IPS DF 6.9 (cell line): ENCODE results near the gene CABP4.

Experiments
- DNase-seq: peaks from one replicate; pipeline ENCODE4 v3.0.0-alpha.2; 2013; ENCODE audit warnings: low read depth, low spot score
- H3K27ac ChIP-seq: one replicate; pipeline ENCODE4 v1.5.1; 2013; ENCODE audit warnings: low read length, control low read depth
- H3K27me3 ChIP-seq: 2 replicates; pipeline ENCODE4 v1.6.1; 2013; ENCODE audit warnings: mild to moderate bottlenecking, low read length; ENCODE audit not compliant: control insufficient read depth, insufficient read depth
- H3K36me3 ChIP-seq: 2 replicates; pipeline ENCODE4 v1.6.1; 2013; ENCODE audit warnings: low read length; ENCODE audit not compliant: control insufficient read depth, insufficient read depth
- H3K4me1 ChIP-seq: 2 replicates; pipeline ENCODE4 v1.6.1; 2013; ENCODE audit warnings: low read length; ENCODE audit not compliant: control insufficient read depth, insufficient read depth
- H3K4me3 ChIP-seq: 2 replicates; pipeline ENCODE4 v1.5.1; 2013; ENCODE audit warnings: mild to moderate bottlenecking, low read length
- H3K9me3 ChIP-seq: 2 replicates; pipeline ENCODE4 v1.6.1; 2013; ENCODE audit warnings: low read length, inconsistent platforms; ENCODE audit not compliant: control insufficient read depth, insufficient read depth
- WGBS: extraction: QIAGEN DNeasy Blood & Tissue Kit; methylation state at CpG from one replicate; pipeline ENCODE4 v1.1.7; 2013; ENCODE audit warnings: mixed read lengths, missing lambda C conversion rate; ENCODE audit not compliant: insufficient read length, insufficient coverage; 5-methylcytosine and 5-hydroxymethylcytosine counted together

Gene CABP4

GRCh38 chr11:67442504-67443404 lies 12.4 kb upstream of the CABP4 start:
- Histone ChIP-seq H3K27ac (no peak overlapping the region), H3K4me3 (peak overlapping the region; percentile 81; the same call in 1 of the 2 replicates), H3K9me3 (no peaks in the 10 kb centered on the region), H3K36me3 (peaks cover 7% of the 10 kb centered on the region; the same call in 1 of the 2 replicates), H3K27me3 (no peaks in the 10 kb centered on the region), H3K4me1 (peaks cover under 1% of the 10 kb centered on the region; the same call in 1 of the 2 replicates)
- WGBS = no CpG with 5 or more reads among the region's 45 CpGs
- DNase-seq = no peak

- Histone ChIP-seq H3K9me3 (no peaks in the 10 kb centered on the region), H3K36me3 (peaks cover 4% of the 10 kb centered on the region; the same call in 1 of the 2 replicates), H3K4me3 (no peak overlapping the region), H3K4me1 (no peaks in the 10 kb centered on the region; the same call in 1 of the 2 replicates), H3K27me3 (no peaks in the 10 kb centered on the region), H3K27ac (no peak overlapping the region)
- DNase-seq = no peak
- no CpG with 5 or more reads among the region's 5 CpGs for WGBS
Observed at GRCh38 chr11:67445515-67445914, 9.6 kb upstream of the CABP4 start.

DNA sequence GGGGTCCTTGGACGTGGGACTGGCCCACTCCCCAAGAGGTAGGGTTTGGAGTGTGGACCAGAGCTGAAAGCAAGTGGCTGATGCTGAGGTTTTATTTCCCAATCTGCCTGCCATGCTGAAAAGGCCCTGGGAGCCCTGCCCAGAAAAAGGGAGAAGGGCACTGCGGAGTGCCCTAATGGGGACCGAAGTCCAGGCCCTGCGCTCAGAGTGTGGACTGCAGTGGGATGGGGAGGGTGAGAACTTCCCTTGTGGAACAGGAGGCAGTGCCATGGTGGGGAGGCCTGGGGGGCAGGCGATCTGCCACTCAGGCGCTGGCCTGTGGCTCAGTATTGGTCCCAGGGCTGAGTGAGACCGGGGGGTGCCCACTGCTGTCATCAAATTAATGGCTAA lies 6.9 kb upstream of the CABP4 start:
- no CpG with 5 or more reads among the region's 7 CpGs for WGBS

GRCh38 chr11:67449116-67449844 lies 5.9 kb upstream of the CABP4 start:
- no peaks in the 10 kb centered on the region for H3K9me3 ChIP-seq
- H3K36me3 ChIP-seq = no peaks in the 10 kb centered on the region; the same call in 1 of the 2 replicates
- H3K27ac ChIP-seq = no peak overlapping the region
- no peak overlapping the region for H3K4me3 ChIP-seq
- H3K4me1 ChIP-seq = no peaks in the 10 kb centered on the region
- no peak for DNase-seq
- H3K27me3 ChIP-seq = no peaks in the 10 kb centered on the region
- no CpG with 5 or more reads among the region's 9 CpGs for WGBS

More for the DNA sequence above, 6.9 kb upstream of the CABP4 start:
- Histone ChIP-seq H3K36me3 (no peaks in the 10 kb centered on the region; the same call in 1 of the 2 replicates), H3K4me3 (no peak overlapping the region), H3K4me1 (no peaks in the 10 kb centered on the region), H3K9me3 (no peaks in the 10 kb centered on the region), H3K27me3 (no peaks in the 10 kb centered on the region), H3K27ac (no peak overlapping the region)
- no peak for DNase-seq

- Histone ChIP-seq H3K9me3 (no peaks in the 10 kb centered on the region), H3K27ac (no peak overlapping the region)
Observed at GRCh38 chr11:67450796-67451657, 4.1 kb upstream of the CABP4 start.

DNA sequence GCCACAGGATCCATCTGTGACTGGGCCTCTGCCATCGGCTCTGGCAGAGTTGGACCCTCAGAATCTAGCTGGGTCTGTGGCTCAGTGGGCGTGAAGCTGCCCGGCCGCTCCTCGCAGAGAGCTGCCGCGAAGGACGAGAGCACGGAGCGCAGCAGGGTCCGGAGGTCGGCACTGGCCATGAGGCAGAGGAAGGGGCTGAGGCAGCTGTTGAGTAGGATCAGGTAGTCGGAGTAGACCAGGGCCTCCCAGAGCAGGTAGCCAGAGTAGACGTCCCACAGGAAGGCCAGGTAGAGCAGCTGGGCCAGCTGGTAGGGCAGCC lies 3.5 kb upstream of the CABP4 start:
- no peak overlapping the region for H3K27ac ChIP-seq
- H3K4me1 ChIP-seq = no peaks in the 10 kb centered on the region
- H3K4me3 ChIP-seq = no peak overlapping the region
- no peak for DNase-seq
- H3K27me3 ChIP-seq = no peaks in the 10 kb centered on the region
- H3K9me3 ChIP-seq = no peaks in the 10 kb centered on the region
- no peaks in the 10 kb centered on the region; the same call in 1 of the 2 replicates for H3K36me3 ChIP-seq
- no CpG with 5 or more reads among the region's 14 CpGs for WGBS

More at GRCh38 chr11:67450796-67451657, 4.1 kb upstream of the CABP4 start:
- WGBS = no CpG with 5 or more reads among the region's 25 CpGs
- Histone ChIP-seq H3K27me3 (no peaks in the 10 kb centered on the region), H3K36me3 (no peaks in the 10 kb centered on the region; the same call in 1 of the 2 replicates), H3K4me3 (no peak overlapping the region), H3K4me1 (no peaks in the 10 kb centered on the region)
- DNase-seq = no peak

DNA sequence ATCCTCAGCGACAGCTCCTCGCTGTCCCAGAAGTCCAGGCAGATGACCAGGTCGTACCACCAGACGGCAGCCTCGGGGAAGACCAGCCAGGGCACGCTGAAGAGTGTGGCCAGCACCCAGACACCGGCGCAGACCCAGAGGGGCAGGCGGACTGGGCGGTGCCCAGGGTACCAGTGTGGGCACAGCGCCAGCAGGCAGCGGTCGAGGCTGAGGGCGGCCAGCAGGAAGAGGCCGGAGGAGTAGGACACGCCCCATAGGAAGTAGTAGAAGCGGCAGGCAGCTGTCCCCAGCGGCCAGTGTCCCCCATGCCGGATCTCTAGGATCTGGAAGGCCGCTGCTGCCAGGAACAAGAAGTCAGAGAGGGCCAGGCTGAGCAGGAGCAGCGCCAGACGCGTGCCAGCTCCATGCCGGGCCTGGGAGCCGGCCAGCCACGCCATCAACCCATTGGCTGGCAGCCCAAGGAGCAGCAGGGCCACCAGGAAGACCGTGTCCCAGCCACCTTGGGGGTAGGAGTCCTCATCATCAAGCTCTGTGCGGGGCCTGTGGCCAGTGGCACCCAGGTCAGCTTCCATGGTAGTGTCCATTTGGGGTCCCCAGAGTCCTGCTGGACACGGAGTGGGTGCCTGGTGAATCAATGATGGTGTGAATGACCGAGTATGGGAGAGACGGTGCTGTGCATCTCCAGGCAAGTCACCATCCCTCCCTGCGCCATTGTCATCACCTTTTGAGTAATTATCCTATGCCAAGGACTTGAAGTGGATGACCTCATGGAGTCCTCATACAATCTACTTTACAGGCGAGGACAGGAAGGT lies 2.8 kb upstream of the CABP4 start, which contains the start of gene GPR152:
Gene GPR152 (minus strand): TSS at position 589 of the 812 bp plus-strand sequence. CDS start 5 bp downstream, at position 584.
- H3K27me3 ChIP-seq = no peaks in the 10 kb centered on the region
- H3K4me1 ChIP-seq = no peaks in the 10 kb centered on the region
- no peaks in the 10 kb centered on the region; the same call in 1 of the 2 replicates for H3K36me3 ChIP-seq
- no peaks in the 10 kb centered on the region for H3K9me3 ChIP-seq
- DNase-seq = no peak
- no peak within 1 kb of the TSS for H3K27ac ChIP-seq
- H3K4me3 ChIP-seq = no peak within 1 kb of the TSS
- no CpG with 5 or more reads among the region's 33 CpGs for WGBS

DNA sequence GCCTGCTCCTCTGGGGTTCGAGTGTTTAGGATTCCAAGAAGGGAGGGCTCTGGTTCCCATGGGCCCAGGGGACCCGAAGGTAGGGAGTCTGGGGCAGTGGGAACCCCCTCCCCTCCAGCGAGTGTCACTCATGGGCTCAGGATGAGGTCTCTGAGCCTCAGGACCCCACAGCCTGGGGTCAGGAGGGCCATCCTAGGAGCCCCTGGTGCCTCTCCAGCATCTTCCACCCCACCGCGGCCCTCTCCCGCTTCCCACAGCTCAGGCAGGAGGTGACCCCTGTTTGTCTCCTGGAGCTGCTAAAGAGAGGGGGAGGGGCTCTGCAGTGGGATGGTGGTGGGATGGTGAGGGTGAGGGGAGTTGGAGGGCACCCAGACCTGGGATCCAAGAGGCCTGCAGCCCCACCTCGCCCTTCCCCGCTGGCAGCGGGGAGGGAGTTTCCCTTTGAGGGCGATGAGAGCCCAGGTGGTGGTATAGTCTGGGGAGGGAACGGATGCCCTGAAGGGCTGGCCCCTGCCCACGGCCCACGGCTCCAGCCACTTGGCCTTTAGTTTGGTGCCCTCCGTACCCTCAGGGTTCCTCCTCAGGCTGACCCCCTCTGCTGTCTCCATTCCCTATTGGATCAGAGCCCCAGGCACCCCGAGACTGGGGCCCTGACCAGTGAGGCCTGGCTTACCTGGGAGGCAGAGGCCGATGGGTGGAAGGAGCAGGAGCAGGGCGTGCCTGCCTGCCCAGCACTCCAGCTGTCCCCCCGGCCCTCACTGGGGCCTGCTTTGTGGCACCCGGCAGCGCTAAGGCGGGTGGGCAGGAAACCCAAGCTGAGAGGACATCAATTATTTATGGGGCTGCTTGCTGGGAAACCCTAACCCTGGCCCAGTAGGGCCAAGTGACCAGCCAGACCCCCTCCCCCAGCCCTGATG lies 1.1 kb upstream of the CABP4 start:
- DNase-seq = no peak
- H3K36me3 ChIP-seq = no peaks in the 10 kb centered on the region; the same call in 1 of the 2 replicates
- no peaks in the 10 kb centered on the region for H3K9me3 ChIP-seq
- no peaks in the 10 kb centered on the region for H3K27me3 ChIP-seq
- WGBS = no CpG with 5 or more reads among the region's 21 CpGs
- H3K27ac ChIP-seq = no peak overlapping the region
- H3K4me3 ChIP-seq = no peak overlapping the region
- H3K4me1 ChIP-seq = no peaks in the 10 kb centered on the region
